Limb (tissue), 2 donors: Measurements from ENCODE around the gene NR3C1.

Source experiments
- DNase-seq, 2 donors: peaks; one replicate each; pipeline ENCODE4 v3.0.0-alpha.2; 2016; ENCODE audit errors: extremely low spot score in 2 of 2

NR3C1 gene

GRCh38 chr5:143399616-143400540 lies 3.6 kb downstream of the NR3C1 start:
- no peak for DNase-seq

GRCh38 chr5:143398451-143399237 lies 4.8 kb downstream of the NR3C1 start:
- DNase-seq: no peak

- DNase-seq: no peak
Observed at GRCh38 chr5:143398053-143398355, 5.5 kb downstream of the NR3C1 start.

- no peak for DNase-seq
Observed at GRCh38 chr5:143397302-143398052, 6.0 kb downstream of the NR3C1 start.

GRCh38 chr5:143396353-143396940 lies 7.0 kb downstream of the NR3C1 start:
- DNase-seq: no peak

GRCh38 chr5:143395638-143396352 lies 7.7 kb downstream of the NR3C1 start:
- no peak for DNase-seq

GRCh38 chr5:143393524-143393923 lies 10.0 kb downstream of the NR3C1 start:
- DNase-seq: no peak

GRCh38 chr5:143390941-143391340 lies 12.5 kb downstream of the NR3C1 start:
- no peak for DNase-seq

- no peak for DNase-seq
Observed at GRCh38 chr5:143390258-143390657, 13.2 kb downstream of the NR3C1 start.

GRCh38 chr5:143386725-143387124 lies 16.8 kb downstream of the NR3C1 start:
- DNase-seq: no peak

- no peak for DNase-seq
Observed at GRCh38 chr5:143384865-143385657, 18.4 kb downstream of the NR3C1 start.

- no peak for DNase-seq
Observed at GRCh38 chr5:143383988-143384387, 19.5 kb downstream of the NR3C1 start.

GRCh38 chr5:143379606-143380005 lies 23.9 kb downstream of the NR3C1 start:
- DNase-seq: no peak

GRCh38 chr5:143376911-143377813 lies 26.3 kb downstream of the NR3C1 start:
- DNase-seq: no peak

- DNase-seq: no peak
Observed at GRCh38 chr5:143376195-143376779, 27.2 kb downstream of the NR3C1 start.

GRCh38 chr5:143374496-143375217 lies 28.8 kb downstream of the NR3C1 start:
- no peak for DNase-seq

- DNase-seq: no peak
Observed at GRCh38 chr5:143373076-143373475, 30.4 kb downstream of the NR3C1 start.
